GM23248 (cell line): ENCODE results near the gene AKT3.

ENCODE experiments used
- EZH2 ChIP-seq: fragments of 200-600 bp; sonication (generic); IDR thresholded peaks from 2 replicates; pipeline ENCODE4 v1.6.1; 2018; ENCODE audit warnings: antibody characterized with exemption, mild to moderate bottlenecking; ENCODE audit not compliant: insufficient read depth, poor library complexity, severe bottlenecking
- EZH2phosphoT487 ChIP-seq: fragments of 200-600 bp; sonication (generic); IDR thresholded peaks from 2 replicates; pipeline ENCODE4 v1.6.1; 2018; ENCODE audit warnings: antibody characterized with exemption, moderate library complexity, mild to moderate bottlenecking, low read depth; ENCODE audit not compliant: insufficient read depth

DNA sequence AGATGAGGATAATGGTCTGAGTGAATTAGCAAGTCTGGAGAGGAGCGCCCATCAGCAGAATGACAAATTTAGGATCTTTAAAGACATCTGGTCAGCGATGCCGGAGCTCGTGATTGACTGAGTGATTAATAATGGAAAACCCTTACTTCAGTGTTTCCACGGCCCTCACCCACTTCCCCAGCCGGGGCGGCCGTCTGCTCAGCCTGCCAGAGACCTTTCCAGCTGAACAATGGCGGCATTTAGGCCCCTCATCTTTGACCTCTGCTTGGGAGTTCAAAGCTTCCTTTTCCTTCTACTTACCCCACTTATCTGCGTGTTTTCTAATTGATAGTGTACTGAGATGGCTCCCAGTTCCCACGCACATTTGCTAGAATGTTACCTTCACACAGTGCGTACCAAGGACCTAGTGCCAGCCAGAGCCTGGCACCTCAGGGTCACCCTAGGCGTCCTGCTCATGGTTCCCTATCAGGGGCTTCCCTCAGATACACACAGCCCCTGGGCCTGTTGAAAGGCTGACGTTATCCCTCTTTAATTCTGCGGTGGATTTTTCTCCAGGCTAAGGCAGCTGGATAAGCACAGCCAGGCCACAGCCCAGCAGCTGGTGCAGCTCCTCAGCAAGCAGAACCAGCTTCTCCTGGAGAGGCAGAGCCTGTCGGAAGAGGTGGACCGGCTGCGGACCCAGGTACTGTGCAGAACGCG, 361.4 kb downstream of the AKT3 start:
- TF ChIP-seq EZH2phosphoT487 (no peak), EZH2 (no peak)
